H1 (cell line): Measurements from ENCODE around the gene TTC24. TPM values are rescaled to one million over a fixed set of nuclear protein-coding genes. Genes with fewer than 3 reads are reported as not detected.

ENCODE experiments used
- CTCF ChIA-PET: fragments of 300-600 bp; sonication (Branson Sonifier 250); formaldehyde crosslinking; loops from one replicate; lab custom pipeline; 2021; ENCODE audit not compliant: partially characterized antibody; lab: Charles Lee
- POLR2A ChIA-PET: fragments of 300-600 bp; sonication (Branson Sonifier 250); formaldehyde crosslinking; loops from one replicate; lab custom pipeline; 2021; ENCODE audit warnings: inconsistent platforms; ENCODE audit not compliant: partially characterized antibody; lab: Charles Lee
- DNase-seq, 2 experiments: peaks; one replicate each; pipeline versions ENCODE4 v3.0.0 to v3.0.0-alpha.2; 2010 to 2022; ENCODE audit warnings: low spot score in 2 of 2, low read depth in 1 of 2, mixed read lengths in 1 of 2
- FAIRE-seq: peaks from 2 replicates; lab custom pipeline; 2011; peaks lifted over from hg19 to GRCh38; lab: Jason Lieb, UNC
- H2AFZ ChIP-seq: 2 replicates; pipeline ENCODE4 v1.8.1; 2012; ENCODE audit warnings: low read length, inconsistent platforms
- H2AK5ac ChIP-seq: 2 replicates; pipeline ENCODE4 v1.6.1; 2013; ENCODE audit warnings: low read depth, low read length
- H2BK120ac ChIP-seq: replicated peaks from 2 replicates; pipeline ENCODE3; 2013; ENCODE audit warnings: low read depth, low read length, inconsistent platforms
- H2BK12ac ChIP-seq: 2 replicates; pipeline ENCODE4 v1.6.1; 2013; ENCODE audit warnings: low read depth, low read length
- H2BK15ac ChIP-seq: 2 replicates; pipeline ENCODE4 v1.6.1; 2013; ENCODE audit warnings: low read length
- H2BK20ac ChIP-seq: 2 replicates; pipeline ENCODE4 v1.6.1; 2013; ENCODE audit warnings: low read length
- H2BK5ac ChIP-seq: 2 replicates; pipeline ENCODE4 v1.6.1; 2013; ENCODE audit warnings: low read depth, low read length
- H3K14ac ChIP-seq: 2 replicates; pipeline ENCODE4 v1.6.1; 2013; ENCODE audit warnings: inconsistent platforms; ENCODE audit not compliant: insufficient read length
- H3K18ac ChIP-seq: 2 replicates; pipeline ENCODE4 v1.6.1; 2013; ENCODE audit warnings: low read length; ENCODE audit errors: extremely low read depth
- H3K23ac ChIP-seq: 2 replicates; pipeline ENCODE4 v1.6.1; 2013; ENCODE audit warnings: inconsistent platforms; ENCODE audit not compliant: insufficient read length
- H3K23me2 ChIP-seq: 2 replicates; pipeline ENCODE4 v1.6.1; 2013; ENCODE audit warnings: low read depth, low read length
- H3K27ac ChIP-seq: 2 replicates; pipeline ENCODE4 v1.6.1; 2011; ENCODE audit warnings: low read depth, low read length, inconsistent platforms
- H3K27me3 ChIP-seq, 4 experiments: replicated peaks in 1 of 4; 1 replicate in 1 of 4; 2 replicates in 3 of 4; pipeline versions ENCODE4 v1.6.1 to v1.8.1; 2011 to 2013; ENCODE audit warnings: low read length in 3 of 4, mild to moderate bottlenecking in 3 of 4, inconsistent platforms in 2 of 4, mixed read lengths in 2 of 4, moderate library complexity in 1 of 4; ENCODE audit not compliant: control insufficient read depth in 3 of 4, insufficient read depth in 3 of 4; ENCODE audit errors: extremely low read depth in 1 of 4
- H3K36me3 ChIP-seq, 4 experiments: 2 replicates each; pipeline versions ENCODE4 v1.6.1 to v1.8.1; 2011 to 2013; ENCODE audit warnings: mild to moderate bottlenecking in 4 of 4, low read length in 3 of 4, moderate library complexity in 2 of 4, control low read depth in 1 of 4, inconsistent platforms in 1 of 4; ENCODE audit not compliant: insufficient read depth in 4 of 4, control insufficient read depth in 2 of 4
- H3K4ac ChIP-seq: replicated peaks from 2 replicates; pipeline ENCODE3; 2013; ENCODE audit warnings: low read length, low read depth, mixed read lengths, inconsistent platforms; ENCODE audit not compliant: insufficient read length
- H3K4me1 ChIP-seq, 4 experiments: replicated peaks in 1 of 4; 1 replicate in 1 of 4; 2 replicates in 3 of 4; pipeline versions ENCODE4 v1.6.1 to v1.8.1; 2011 to 2013; ENCODE audit warnings: low read length in 3 of 4, inconsistent platforms in 2 of 4, mixed read lengths in 1 of 4; ENCODE audit not compliant: insufficient read depth in 4 of 4, control insufficient read depth in 3 of 4
- H3K4me2 ChIP-seq, 2 experiments: 2 replicates each; pipeline versions ENCODE4 v1.6.1 to v1.8.1; 2011 to 2013; ENCODE audit warnings: low read depth in 2 of 2, low read length in 2 of 2, control low read depth in 1 of 2, inconsistent platforms in 1 of 2, mild to moderate bottlenecking in 1 of 2; ENCODE audit not compliant: insufficient read depth in 1 of 2
- H3K4me3 ChIP-seq, 4 experiments: fragments of 200-600, 300-600 bp in 1 of 4; sonication (generic), shearing (Covaris generic), sonication (Bioruptor Twin) in 1 of 4; 2 replicates each; pipeline versions ENCODE4 v1.5.1 to v1.8.1; 2011 to 2016; ENCODE audit warnings: low read length in 4 of 4, low read depth in 3 of 4, control low read depth in 2 of 4, inconsistent platforms in 2 of 4, mild to moderate bottlenecking in 2 of 4, mixed read lengths in 1 of 4, moderate library complexity in 1 of 4; ENCODE audit not compliant: insufficient read depth in 2 of 4; ENCODE audit errors: extremely low read depth in 1 of 4
- H3K56ac ChIP-seq: replicated peaks from 2 replicates; pipeline ENCODE3; 2013; ENCODE audit warnings: low read depth, mild to moderate bottlenecking, mixed read lengths, low read length, inconsistent platforms; ENCODE audit not compliant: insufficient read length
- H3K79me1 ChIP-seq: 2 replicates; pipeline ENCODE4 v1.6.1; 2013; ENCODE audit warnings: low read depth, low read length, control low read depth
- H3K79me2 ChIP-seq, 2 experiments: 2 replicates each; pipeline versions ENCODE4 v1.6.1 to v1.8.1; 2012 to 2013; ENCODE audit warnings: low read length in 2 of 2, mild to moderate bottlenecking in 2 of 2, inconsistent platforms in 1 of 2; ENCODE audit not compliant: insufficient read depth in 2 of 2, control insufficient read depth in 1 of 2
- H3K9ac ChIP-seq, 4 experiments: replicated peaks in 1 of 4; 1 replicate in 1 of 4; 2 replicates in 3 of 4; pipeline versions ENCODE4 v1.6.1 to v1.8.1; 2011 to 2013; ENCODE audit warnings: low read depth in 3 of 4, low read length in 3 of 4, control low read depth in 2 of 4, mild to moderate bottlenecking in 2 of 4, moderate library complexity in 2 of 4, inconsistent platforms in 1 of 4; ENCODE audit errors: extremely low read depth in 1 of 4
- H3K9me3 ChIP-seq, 2 experiments: 2 replicates each; pipeline versions ENCODE4 v1.6.1 to v1.8.1; 2012 to 2013; ENCODE audit warnings: mild to moderate bottlenecking in 2 of 2, moderate library complexity in 2 of 2, control low read depth in 1 of 2, inconsistent platforms in 1 of 2, low read depth in 1 of 2, low read length in 1 of 2, mixed read lengths in 1 of 2; ENCODE audit not compliant: insufficient read depth in 2 of 2
- H4K20me1 ChIP-seq, 2 experiments: replicated peaks in 1 of 2; 2 replicates each; pipeline versions ENCODE3 to v1.8.1; 2011 to 2013; ENCODE audit warnings: inconsistent platforms in 2 of 2, low read length in 2 of 2, mild to moderate bottlenecking in 1 of 2; ENCODE audit not compliant: insufficient read depth in 2 of 2, control insufficient read depth in 1 of 2
- H4K5ac ChIP-seq: 2 replicates; pipeline ENCODE4 v1.6.1; 2013; ENCODE audit warnings: low read length, low read depth, mixed read lengths, inconsistent platforms; ENCODE audit not compliant: insufficient read length
- H4K8ac ChIP-seq: 2 replicates; pipeline ENCODE4 v1.8.0; 2013; ENCODE audit warnings: mild to moderate bottlenecking, moderate library complexity, low read length, inconsistent platforms; ENCODE audit not compliant: insufficient read depth; ENCODE audit errors: extremely low read depth
- H4K91ac ChIP-seq: replicated peaks from 2 replicates; pipeline ENCODE3; 2013; ENCODE audit warnings: low read length, mixed read lengths, inconsistent platforms; ENCODE audit not compliant: insufficient read length
- GABPA ChIP-seq: IDR thresholded peaks from 2 replicates; pipeline ENCODE4 v1.6.1; 2011; ENCODE audit warnings: mild to moderate bottlenecking, low read length, moderate library complexity, borderline replicate concordance; ENCODE audit not compliant: insufficient read depth
- WGBS, 2 experiments: shearing (Covaris generic) in 1 of 2; methylation state at CpG; one replicate each; pipeline versions ENCODE4 v1.1.6 to v1.1.7; 2013 to 2015; ENCODE audit warnings: low lambda C conversion rate in 2 of 2, mixed read lengths in 2 of 2, inconsistent platforms in 1 of 2, low coverage in 1 of 2, missing lambda C conversion rate in 1 of 2; ENCODE audit not compliant: insufficient replicate concordance in 2 of 2, insufficient coverage in 1 of 2, insufficient read length in 1 of 2; ENCODE audit errors: extremely low coverage in 1 of 2, missing lambda C conversion rate in 1 of 2; 5-methylcytosine and 5-hydroxymethylcytosine counted together
- polyA plus RNA-seq, 7 experiments: library from polyadenylated mRNA; depleted of rRNA in 3 of 7; stranded (reverse) in 5 of 7; unstranded in 2 of 7; fragments of >200 nt in 5 of 7; fragments of 200-250 nt in 2 of 7; gene quantifications; 1 replicate in 5 of 7; 2 replicates in 1 of 7; 4 replicates in 1 of 7; pipeline versions ENCODE4 v1.2.1 to v1.2.3, GENCODE V29; 2011 to 2013; ENCODE audit warnings: missing spikeins in 2 of 7, mixed read lengths in 2 of 7
- total RNA-seq: library from RNA; stranded (reverse); fragmentation: NEBNext Ultra II Directional; extraction: Animal tissue kit (Norgen Biotek cat#: 25700); gene quantifications from 2 replicates; pipeline ENCODE4 v1.2.1, GENCODE V29; 2021

Gene TTC24
- total and polyA plus RNA-seq, 2 of the 8 experiments (the other 6 are each of a cell fraction or from before 2014, with no cell fraction given), result 0.08 TPM; not detected in 1

DNA sequence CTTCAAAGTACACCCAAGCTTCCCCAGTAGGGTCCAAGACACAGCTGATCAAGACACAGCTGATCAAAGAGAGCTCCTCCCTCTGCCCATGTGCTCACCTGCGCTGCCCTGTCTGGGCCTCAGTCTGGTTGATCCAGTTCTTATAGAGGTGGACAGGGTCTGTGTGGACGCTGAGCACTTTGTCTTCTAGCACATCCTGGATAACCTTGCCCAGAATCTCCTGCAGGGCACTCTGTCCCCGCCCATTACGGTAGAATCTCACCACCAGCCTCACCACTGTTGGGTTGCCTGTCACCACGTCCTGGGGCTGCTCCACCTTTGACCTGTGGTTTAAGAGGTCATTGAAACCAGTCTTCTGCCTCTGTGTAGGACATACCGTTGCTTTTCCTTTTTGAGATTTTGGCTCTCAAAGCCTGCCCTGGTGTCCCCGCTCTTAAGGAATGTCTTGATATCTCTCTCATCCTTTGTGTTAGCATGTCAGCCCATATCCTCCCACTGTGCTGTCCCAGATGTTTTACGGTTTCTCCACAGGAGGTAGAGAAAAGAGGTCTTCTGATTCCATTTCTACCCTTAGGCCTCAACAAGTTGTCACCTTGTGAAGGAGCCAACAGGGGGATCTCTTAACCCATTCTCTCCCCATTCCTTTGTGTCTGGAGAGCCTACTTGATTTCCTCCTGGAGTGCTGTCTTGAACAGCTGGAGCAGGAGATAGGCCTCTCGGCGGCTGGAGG, 40.6 kb upstream of the TTC24 start:
- peaks cover 0 to 1% of the 10 kb centered on the region in 2 experiments for H4K20me1 ChIP-seq
- H3K4me1 ChIP-seq, result no peaks in the 10 kb centered on the region
- CTCF ChIA-PET, result interaction anchor here (0.6 to 3.7 kb wide), 3 partner anchors 73 to 153 kb away, joined by 5 to 9 read pairs (median 5); no protein-coding TSS in a partner anchor
- no peak overlapping the region for H4K5ac ChIP-seq
- no peaks in the 10 kb centered on the region for H3K79me2 ChIP-seq
- no peaks in the 10 kb centered on the region for H3K23me2 ChIP-seq
- no peak overlapping the region for H2BK12ac ChIP-seq
- no peak overlapping the region for H2BK20ac ChIP-seq
- H2AK5ac ChIP-seq, result no peak overlapping the region
- no peak overlapping the region for H2AFZ ChIP-seq
- H3K27me3 ChIP-seq, result no peaks in the 10 kb centered on the region
- H3K36me3 ChIP-seq, result peaks cover 13 to 34% (median 27%) of the 10 kb centered on the region in 4 experiments; a peak in 7 of 8 replicates
- no peak overlapping the region for H4K91ac ChIP-seq
- TF ChIP-seq GABPA, result no peak
- H3K4me3 ChIP-seq, result no peak overlapping the region
- no peak overlapping the region for H2BK5ac ChIP-seq
- H3K9me3 ChIP-seq, result no peaks in the 10 kb centered on the region
- no peak overlapping the region for H2BK15ac ChIP-seq
- no peak overlapping the region for H3K18ac ChIP-seq
- H3K4me2 ChIP-seq, result no peak overlapping the region
- H4K8ac ChIP-seq, result no peak overlapping the region
- H3K56ac ChIP-seq, result no peak overlapping the region
- no peak for FAIRE-seq
- WGBS, 2 experiments, result 89% methylated on average over 10 of the region's 10 CpGs; no CpG with 5 or more reads in 1 of the 2 experiments
- H3K23ac ChIP-seq, result no peak overlapping the region
- H2BK120ac ChIP-seq, result no peak overlapping the region
- H3K9ac ChIP-seq, result no peak overlapping the region
- POLR2A ChIA-PET, result interaction anchor here (1.2 to 1.3 kb wide), 2 partner anchors 9 to 30 kb away, joined by 3 read pairs; no protein-coding TSS in a partner anchor
- H3K79me1 ChIP-seq, result no peaks in the 10 kb centered on the region
- H3K27ac ChIP-seq, result no peak overlapping the region
- DNase-seq, result no peak
- H3K4ac ChIP-seq, result no peak overlapping the region
- no peak overlapping the region for H3K14ac ChIP-seq
